Kidney (tissue), 14 donors: ENCODE data around the gene NAALADL1. TPM values are rescaled to one million over a fixed set of nuclear protein-coding genes. Genes with fewer than 3 reads are reported as not detected.

Experiments
- DNase-seq, 5 donors: peaks; one replicate each; pipeline ENCODE4 v3.0.0-alpha.2; 2013 to 2020
- FAIRE-seq: peaks from 2 replicates; lab custom pipeline; 2012; peaks lifted over from hg19 to GRCh38; lab: Jason Lieb, UNC
- H3K27ac ChIP-seq, 2 donors: one replicate each; pipeline ENCODE4 v1.7.0; 2013; ENCODE audit warnings: low read depth in 2 of 2, low read length in 2 of 2, inconsistent platforms in 1 of 2
- H3K27me3 ChIP-seq: one replicate; pipeline ENCODE4 v1.7.1; 2013; ENCODE audit warnings: low read length, inconsistent platforms; ENCODE audit not compliant: control insufficient read depth, insufficient read depth
- H3K36me3 ChIP-seq, 3 donors: one replicate each; pipeline versions ENCODE4 v1.7.0 to v1.7.1; 2013; ENCODE audit warnings: low read length in 3 of 3, control low read depth in 1 of 3, inconsistent platforms in 1 of 3; ENCODE audit not compliant: insufficient read depth in 3 of 3, control insufficient read depth in 2 of 3
- H3K4me1 ChIP-seq, 3 donors: one replicate each; pipeline versions ENCODE4 v1.7.0 to v1.7.1; 2013; ENCODE audit warnings: low read length in 3 of 3, inconsistent platforms in 1 of 3, low read depth in 1 of 3; ENCODE audit not compliant: control insufficient read depth in 2 of 3, insufficient read depth in 2 of 3
- H3K4me3 ChIP-seq, 3 donors: one replicate each; pipeline versions ENCODE4 v1.7.0 to v1.8.1; 2013; ENCODE audit warnings: low read length in 3 of 3, control low read depth in 1 of 3, inconsistent platforms in 1 of 3
- H3K9ac ChIP-seq, 3 donors: one replicate each; pipeline versions ENCODE4 v1.7.0 to v1.7.1; 2013; ENCODE audit warnings: low read length in 3 of 3, control low read depth in 1 of 3, inconsistent platforms in 1 of 3
- H3K9me3 ChIP-seq, 3 donors: one replicate each; pipeline versions ENCODE4 v1.7.0 to v1.7.1; 2013; ENCODE audit warnings: low read length in 3 of 3, control low read depth in 1 of 3, inconsistent platforms in 1 of 3; ENCODE audit not compliant: control insufficient read depth in 2 of 3, insufficient read depth in 1 of 3
- CTCF ChIP-seq: IDR thresholded peaks from 3 replicates; pipeline ENCODE4 v1.5.1; 2012; ENCODE audit warnings: mild to moderate bottlenecking, moderate library complexity, borderline replicate concordance; ENCODE audit not compliant: insufficient read depth; ENCODE audit errors: extremely low read depth
- intact Hi-C: fragments of 100-400 bp; cut with DNase I; formaldehyde crosslinking; loops from one replicate; pipeline ENCODE4 v1.11.1; 2022
- polyA plus RNA-seq: library from polyadenylated mRNA; stranded (reverse); fragments of 350-450 nt; fragmentation: Illumina TruSeq; extraction: RNeasy Lipid Tissue Mini Kit (QIAGEN cat#74804); gene quantifications from one replicate; pipeline ENCODE4 v1.2.3, GENCODE V29; 2014; ENCODE audit warnings: low read depth, low replicate concordance; ENCODE audit not compliant: insufficient read depth
- total RNA-seq: library from RNA; stranded (reverse); fragmentation: NEBNext Ultra II Directional; extraction: Animal tissue kit (Norgen Biotek cat#: 25700); gene quantifications from one replicate; pipeline ENCODE4 v1.2.1, GENCODE V29; 2021
- donor health status: control.
- donor health status: control.
- donor health status: control.
- donor health status: control.
- donor health status: control.
- donor health status: DM: yes; HTN: yes; CAD: no.
- donor health status: Normal renal cell carcinoma (clear cell type).

Gene NAALADL1
- total and polyA plus RNA-seq, 2 donors from 2014 or later, result 9.4 to 17.1 TPM

- H3K27me3 ChIP-seq, result no peaks in the 10 kb centered on the region
- peak overlapping the region; percentile 11 to 99 (median 20) for H3K9ac ChIP-seq
- H3K9me3 ChIP-seq, result no peaks in the 10 kb centered on the region
- FAIRE-seq (no peak), DNase-seq (no peak)
- no peak for TF ChIP-seq CTCF
- H3K4me1 ChIP-seq, result peaks cover 0 to 10% (median 10%) of the 10 kb centered on the region in 3 donors
- H3K27ac ChIP-seq, result peak overlapping the region in 1 of 2 donors; percentile 98
- peaks cover 2 to 4% (median 3%) of the 10 kb centered on the region in 3 donors for H3K36me3 ChIP-seq
- peak overlapping the region; percentile 46 to 89 (median 47) for H3K4me3 ChIP-seq
- intact Hi-C loops, result no loop called here
Observed at GRCh38 chr11:65014726-65015227, 43.6 kb downstream of the NAALADL1 start.

- peak; percentile 75 for TF ChIP-seq CTCF
- Histone ChIP-seq H3K4me3 (peak within 1 kb of the TSS; percentile 47 to 89 (median 61)), H3K4me1 (peaks cover 0 to 10% (median 10%) of the 10 kb centered on the region in 3 donors), H3K36me3 (peaks cover 2 to 4% (median 3%) of the 10 kb centered on the region in 3 donors), H3K9me3 (no peaks in the 10 kb centered on the region), H3K27me3 (no peaks in the 10 kb centered on the region), H3K27ac (peak within 1 kb of the TSS; percentile 89 to 98), H3K9ac (peak within 1 kb of the TSS; percentile 11 to 99 (median 34))
- no peak for FAIRE-seq
- intact Hi-C loops, result no loop called here
- DNase-seq, result peak; percentile 96 to 98 (median 97)
Observed at GRCh38 chr11:65013888-65014725, 44.2 kb downstream of the NAALADL1 start, which contains the start of gene ARL2. Gene ARL2, plus strand, starts transcription at chr11:65014160. Its CDS starts 48 bp downstream, at chr11:65014208.

- intact Hi-C loops, result no loop called here
- peak overlapping the region; percentile 89 to 98 for H3K27ac ChIP-seq
- H3K9ac ChIP-seq, result peak overlapping the region; percentile 8 to 99 (median 34)
- no peak for FAIRE-seq
- peak; percentile 81 for TF ChIP-seq CTCF
- H3K27me3 ChIP-seq, result no peaks in the 10 kb centered on the region
- peaks cover 0 to 10% (median 10%) of the 10 kb centered on the region in 3 donors for H3K4me1 ChIP-seq
- H3K4me3 ChIP-seq, result peak overlapping the region; percentile 47 to 89 (median 61)
- H3K9me3 ChIP-seq, result no peaks in the 10 kb centered on the region
- H3K36me3 ChIP-seq, result no peaks in the 10 kb centered on the region
- peak; percentile 92 to 96 (median 95) for DNase-seq
Observed at GRCh38 chr11:65013130-65013887, 45.0 kb downstream of the NAALADL1 start.
